GM20000 (cell line): ENCODE measurements around the gene MTHFR.

Experiments
- DNase-seq: peaks from one replicate; pipeline ENCODE4 v3.0.0; 2012; ENCODE audit warnings: low spot score
- TF ChIP-seq, protein P1 (sequence below): IDR thresholded peaks from 2 replicates; pipeline ENCODE4 v1.5.1; 2012; ENCODE audit warnings: mild to moderate bottlenecking, control low read depth; ENCODE audit errors: extremely low read depth, missing control alignments

Gene MTHFR

DNA sequence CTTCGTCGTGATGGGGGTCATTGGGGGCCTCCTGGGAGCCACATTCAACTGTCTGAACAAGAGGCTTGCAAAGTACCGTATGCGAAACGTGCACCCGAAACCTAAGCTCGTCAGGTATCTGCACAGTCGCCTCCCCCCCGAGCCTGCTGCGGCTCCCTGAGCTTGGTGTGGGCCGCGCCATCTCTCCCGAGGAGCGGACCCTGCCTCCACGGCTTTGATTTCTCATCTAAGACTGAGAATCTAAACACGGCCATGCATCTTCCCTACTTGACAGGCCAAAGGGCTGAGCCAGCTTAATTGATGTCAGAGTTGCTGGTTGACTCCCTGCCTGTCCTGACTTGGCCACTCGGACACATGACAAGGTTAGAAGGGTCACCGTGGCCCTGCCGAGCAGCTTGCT lies 22.7 kb upstream of the MTHFR start:
- no peak for DNase-seq
- TF ChIP-seq, protein P1, sequence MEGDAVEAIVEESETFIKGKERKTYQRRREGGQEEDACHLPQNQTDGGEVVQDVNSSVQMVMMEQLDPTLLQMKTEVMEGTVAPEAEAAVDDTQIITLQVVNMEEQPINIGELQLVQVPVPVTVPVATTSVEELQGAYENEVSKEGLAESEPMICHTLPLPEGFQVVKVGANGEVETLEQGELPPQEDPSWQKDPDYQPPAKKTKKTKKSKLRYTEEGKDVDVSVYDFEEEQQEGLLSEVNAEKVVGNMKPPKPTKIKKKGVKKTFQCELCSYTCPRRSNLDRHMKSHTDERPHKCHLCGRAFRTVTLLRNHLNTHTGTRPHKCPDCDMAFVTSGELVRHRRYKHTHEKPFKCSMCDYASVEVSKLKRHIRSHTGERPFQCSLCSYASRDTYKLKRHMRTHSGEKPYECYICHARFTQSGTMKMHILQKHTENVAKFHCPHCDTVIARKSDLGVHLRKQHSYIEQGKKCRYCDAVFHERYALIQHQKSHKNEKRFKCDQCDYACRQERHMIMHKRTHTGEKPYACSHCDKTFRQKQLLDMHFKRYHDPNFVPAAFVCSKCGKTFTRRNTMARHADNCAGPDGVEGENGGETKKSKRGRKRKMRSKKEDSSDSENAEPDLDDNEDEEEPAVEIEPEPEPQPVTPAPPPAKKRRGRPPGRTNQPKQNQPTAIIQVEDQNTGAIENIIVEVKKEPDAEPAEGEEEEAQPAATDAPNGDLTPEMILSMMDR = no peak

DNA sequence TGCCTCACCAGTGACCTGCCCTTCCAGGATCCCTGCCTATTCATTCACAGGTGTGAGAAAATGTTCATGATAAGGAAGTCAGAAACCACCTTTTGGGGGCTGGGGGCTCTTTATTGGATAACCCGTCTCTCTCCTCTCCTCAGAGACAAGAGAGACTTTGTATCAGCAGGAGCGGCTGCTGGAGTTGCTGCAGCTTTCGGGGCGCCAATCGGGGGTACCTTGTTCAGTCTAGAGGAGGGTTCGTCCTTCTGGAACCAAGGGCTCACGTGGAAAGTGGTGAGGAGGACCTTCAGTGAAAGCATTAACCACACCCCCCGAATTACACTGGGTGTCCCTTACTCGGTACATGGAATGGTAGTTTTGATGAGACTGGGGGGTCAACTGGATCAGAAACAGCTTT lies 21.2 kb upstream of the MTHFR start:
- no peak for DNase-seq

DNA sequence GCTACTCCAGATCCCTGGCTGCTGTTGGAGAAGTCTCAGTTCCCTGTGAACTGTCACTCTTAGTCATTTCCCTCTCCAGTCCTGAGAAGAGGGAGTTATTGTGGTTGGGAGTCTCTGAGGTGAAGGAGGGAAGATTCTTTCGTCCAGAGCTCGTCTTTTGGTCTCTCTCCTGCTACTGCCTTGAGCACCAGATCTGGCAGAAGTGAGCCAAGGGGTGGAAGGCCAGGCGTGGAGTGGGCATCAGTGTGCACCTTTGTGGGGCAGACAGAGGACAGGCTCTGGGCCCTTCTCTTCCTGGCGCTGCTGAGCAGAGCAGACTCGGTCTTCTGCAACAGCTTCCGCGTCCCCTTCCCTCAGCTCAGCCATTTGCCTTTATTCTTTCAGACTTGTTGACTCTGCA lies 19.4 kb upstream of the MTHFR start:
- TF ChIP-seq, protein P1 = no peak
- DNase-seq = no peak

More for the DNA sequence above, 21.2 kb upstream of the MTHFR start:
- TF ChIP-seq, protein P1 = no peak

DNA sequence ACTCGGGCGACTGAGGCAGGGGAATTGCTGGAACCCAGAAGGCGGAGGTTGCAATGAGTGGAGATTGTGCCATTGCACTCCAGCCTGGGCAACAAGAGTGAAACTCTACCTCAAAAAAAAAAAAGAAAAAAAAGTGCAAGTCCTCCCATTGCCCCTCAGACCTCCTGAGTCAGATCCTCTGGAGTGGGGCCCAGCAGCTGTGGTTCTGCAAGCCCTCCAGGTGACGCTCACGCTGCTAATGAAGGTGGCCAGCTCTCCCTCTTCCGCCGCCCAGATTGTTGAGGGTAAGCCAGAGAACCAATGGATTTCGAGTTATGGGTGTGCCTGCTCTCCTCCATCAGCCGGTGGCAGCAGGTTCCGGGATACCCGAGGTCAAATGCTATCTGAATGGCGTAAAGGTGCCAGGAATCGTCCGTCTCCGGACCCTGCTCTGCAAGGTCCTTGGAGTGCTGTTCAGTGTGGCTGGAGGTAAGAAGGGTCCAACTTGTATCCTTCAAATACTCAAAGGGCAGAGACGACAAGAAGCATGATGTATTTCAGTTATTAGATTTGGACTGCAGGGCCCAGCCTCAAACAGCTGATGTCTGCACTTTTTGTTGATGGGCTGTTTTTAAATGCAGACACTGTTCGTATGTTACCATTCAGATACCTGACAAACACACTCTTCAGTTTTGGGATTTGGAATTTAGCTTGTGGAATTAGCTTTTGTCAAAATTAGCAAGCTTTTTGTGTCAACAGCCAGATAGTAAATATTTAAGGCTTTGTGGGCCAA lies 17.8 kb upstream of the MTHFR start:
- no peak for DNase-seq
- TF ChIP-seq, protein P1 = no peak

DNA sequence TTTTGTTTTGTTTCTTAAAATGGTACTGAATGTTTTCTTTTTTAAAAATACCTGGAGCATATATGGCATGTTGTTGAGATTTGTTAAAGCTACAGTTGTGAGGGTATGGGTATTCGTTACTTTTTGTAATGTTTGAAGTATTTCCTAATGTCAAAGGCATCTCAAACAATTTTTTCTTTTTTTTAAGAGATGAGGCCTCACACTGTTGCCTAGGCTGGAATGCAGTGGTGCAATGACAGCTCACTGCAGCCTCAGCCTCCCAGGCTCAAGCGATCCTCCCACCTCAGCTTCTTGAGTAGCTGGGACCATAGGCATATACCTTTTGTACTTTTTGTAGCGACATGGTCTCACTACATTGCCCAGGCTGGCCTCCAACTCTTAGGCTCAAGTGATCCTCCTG lies 16.3 kb upstream of the MTHFR start:
- no peak for DNase-seq
- TF ChIP-seq, protein P1 = no peak

DNA sequence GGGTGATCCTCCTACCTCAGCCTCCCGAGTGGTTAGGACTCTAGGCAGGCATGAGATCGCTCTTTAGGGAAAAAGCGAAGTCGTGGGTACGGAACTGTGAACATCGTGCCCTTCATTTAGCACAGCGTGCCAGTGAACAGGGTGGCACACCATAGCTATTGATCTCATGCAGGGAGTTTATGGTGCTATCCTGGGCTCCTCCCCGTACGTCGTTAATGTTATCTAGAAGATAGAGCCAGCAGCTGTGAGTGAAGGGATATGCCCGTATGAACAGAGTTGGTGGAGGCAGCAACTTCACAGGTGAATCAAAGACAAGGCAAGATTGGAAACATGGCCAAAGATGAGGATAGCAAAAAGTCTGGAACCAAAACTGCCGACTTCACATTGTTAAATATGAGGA lies 11.4 kb upstream of the MTHFR start:
- TF ChIP-seq, protein P1 = no peak
- no peak for DNase-seq

DNA sequence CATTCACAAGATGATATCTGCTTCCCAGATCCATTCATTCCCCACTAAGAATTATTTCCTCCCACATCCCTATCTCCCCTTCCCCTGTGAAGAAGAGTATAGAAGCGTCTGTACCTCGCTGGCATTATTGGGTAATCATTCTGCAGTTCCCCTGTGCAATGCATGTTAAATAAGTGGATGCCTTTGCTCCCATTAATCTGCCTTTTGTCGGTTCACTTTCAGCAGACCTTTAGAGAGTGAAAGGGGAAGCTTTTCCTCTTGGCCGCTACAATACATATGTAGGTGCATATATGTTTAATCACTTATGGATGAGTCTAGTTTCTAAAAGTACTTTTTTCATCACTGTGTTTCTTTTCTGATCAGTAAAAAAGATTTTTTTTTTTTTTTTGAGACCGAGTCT lies 7.3 kb upstream of the MTHFR start:
- no peak for DNase-seq
- TF ChIP-seq, protein P1 = no peak
